HFF-Myc (cell line): Measurements from ENCODE around the gene VENTX.

Experiments used
- DNase-seq: peaks from one replicate; pipeline ENCODE4 v3.0.0-alpha.2; 2011; ENCODE audit warnings: low read depth; ENCODE audit errors: extremely low read depth
- H3K4me3 ChIP-seq: replicated peaks from 2 replicates; pipeline ENCODE4 v1.5.1; 2011; ENCODE audit warnings: low read depth, mild to moderate bottlenecking, control low read depth, low read length
- TF ChIP-seq, protein P1 (sequence below): IDR thresholded peaks from 2 replicates; pipeline ENCODE4 v1.5.1; 2012; ENCODE audit warnings: mild to moderate bottlenecking, low read depth, low read length, control low read depth; ENCODE audit errors: missing control alignments

The VENTX gene

DNA sequence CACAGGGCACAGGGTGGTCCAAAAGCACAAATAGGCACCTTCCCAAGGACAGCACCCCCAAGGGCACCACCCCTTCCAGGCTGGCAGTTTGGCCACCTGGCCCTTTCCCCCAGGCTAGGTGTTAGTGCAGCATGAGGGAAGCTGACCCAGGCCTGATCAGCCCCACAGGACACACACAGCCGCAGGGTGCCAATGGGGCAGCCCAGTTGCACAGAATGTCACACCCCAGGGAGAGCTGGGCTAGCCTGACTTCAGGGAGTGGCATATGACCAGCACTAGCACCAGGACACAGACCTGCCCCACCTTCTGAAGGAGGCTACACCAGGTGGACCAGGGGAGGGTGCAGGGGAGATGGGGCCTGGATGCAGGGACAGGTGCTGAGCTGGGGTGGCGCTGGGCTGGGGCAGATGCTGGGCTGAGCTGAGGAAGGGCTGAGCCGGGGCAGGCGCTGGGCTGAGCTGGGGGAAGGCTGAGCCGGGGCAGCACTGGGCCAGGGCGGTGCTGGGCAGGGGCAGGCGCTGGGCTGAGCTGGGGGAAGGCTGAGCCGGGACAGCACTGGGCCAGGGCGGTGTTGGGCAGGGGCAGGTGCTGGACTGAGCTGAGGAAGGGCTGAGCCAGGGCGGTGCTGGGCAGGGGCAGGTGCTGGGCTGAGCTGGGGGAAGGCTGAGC lies 42.9 kb downstream of the VENTX start:
- no peak for DNase-seq
- TF ChIP-seq, protein P1, sequence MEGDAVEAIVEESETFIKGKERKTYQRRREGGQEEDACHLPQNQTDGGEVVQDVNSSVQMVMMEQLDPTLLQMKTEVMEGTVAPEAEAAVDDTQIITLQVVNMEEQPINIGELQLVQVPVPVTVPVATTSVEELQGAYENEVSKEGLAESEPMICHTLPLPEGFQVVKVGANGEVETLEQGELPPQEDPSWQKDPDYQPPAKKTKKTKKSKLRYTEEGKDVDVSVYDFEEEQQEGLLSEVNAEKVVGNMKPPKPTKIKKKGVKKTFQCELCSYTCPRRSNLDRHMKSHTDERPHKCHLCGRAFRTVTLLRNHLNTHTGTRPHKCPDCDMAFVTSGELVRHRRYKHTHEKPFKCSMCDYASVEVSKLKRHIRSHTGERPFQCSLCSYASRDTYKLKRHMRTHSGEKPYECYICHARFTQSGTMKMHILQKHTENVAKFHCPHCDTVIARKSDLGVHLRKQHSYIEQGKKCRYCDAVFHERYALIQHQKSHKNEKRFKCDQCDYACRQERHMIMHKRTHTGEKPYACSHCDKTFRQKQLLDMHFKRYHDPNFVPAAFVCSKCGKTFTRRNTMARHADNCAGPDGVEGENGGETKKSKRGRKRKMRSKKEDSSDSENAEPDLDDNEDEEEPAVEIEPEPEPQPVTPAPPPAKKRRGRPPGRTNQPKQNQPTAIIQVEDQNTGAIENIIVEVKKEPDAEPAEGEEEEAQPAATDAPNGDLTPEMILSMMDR: no peak
- H3K4me3 ChIP-seq: no peak overlapping the region

DNA sequence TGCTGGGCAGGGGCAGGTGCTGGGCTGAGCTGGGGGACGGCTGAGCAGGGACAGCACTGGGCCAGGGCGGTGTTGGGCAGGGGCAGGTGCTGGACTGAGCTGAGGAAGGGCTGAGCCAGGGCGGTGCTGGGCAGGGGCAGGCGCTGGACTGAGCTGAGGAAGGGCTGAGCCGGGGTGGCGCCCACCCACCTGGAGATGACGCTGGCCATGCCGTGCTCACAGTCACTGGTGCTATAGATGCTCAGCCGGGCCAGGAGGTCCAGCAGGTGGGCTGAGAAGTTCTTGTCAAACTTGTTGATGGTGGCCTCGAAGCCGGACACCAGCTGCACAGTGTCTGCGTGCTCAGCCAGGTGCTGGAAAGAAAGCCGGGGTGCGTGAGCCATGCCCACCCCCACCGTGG lies 43.4 kb downstream of the VENTX start:
- DNase-seq: no peak
- TF ChIP-seq, protein P1: no peak
- H3K4me3 ChIP-seq: no peak overlapping the region

DNA sequence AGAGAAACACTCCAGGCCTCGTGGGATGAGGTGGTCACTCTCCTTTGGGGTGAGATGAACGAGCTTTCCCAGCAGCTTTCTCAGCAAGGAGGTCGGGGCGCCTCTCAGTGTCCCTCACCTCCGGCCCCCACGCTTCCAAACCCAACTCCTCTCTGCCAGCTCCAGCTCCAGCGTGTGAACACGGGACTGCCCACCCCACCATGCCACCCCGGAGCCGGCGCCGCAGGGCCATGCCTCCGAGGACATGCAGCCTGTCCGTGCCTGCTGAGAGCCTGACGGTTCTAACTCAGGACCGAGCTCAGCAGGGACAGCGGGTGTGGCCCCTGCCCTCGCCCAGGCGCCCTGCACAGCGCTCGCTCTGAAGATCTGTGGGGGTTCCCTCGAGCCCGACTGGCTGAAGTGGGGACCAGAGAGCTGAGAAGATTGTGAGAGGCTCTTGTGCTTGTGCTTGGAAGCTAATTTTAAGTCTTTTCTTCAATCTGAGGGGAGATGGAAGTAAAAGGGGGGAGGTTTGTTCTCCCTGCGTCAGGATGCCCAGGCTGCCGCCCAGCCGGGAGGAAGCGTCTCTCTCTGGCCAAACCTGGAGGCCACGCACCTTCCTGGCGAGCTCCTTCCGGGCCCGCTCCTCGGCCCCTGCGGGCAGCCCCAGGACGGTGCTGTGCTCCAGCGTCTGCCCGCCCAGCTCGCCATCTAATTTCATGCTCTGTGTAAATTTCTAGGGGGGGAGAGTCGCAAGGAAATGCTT lies 44.1 kb downstream of the VENTX start:
- TF ChIP-seq, protein P1: no peak

DNA sequence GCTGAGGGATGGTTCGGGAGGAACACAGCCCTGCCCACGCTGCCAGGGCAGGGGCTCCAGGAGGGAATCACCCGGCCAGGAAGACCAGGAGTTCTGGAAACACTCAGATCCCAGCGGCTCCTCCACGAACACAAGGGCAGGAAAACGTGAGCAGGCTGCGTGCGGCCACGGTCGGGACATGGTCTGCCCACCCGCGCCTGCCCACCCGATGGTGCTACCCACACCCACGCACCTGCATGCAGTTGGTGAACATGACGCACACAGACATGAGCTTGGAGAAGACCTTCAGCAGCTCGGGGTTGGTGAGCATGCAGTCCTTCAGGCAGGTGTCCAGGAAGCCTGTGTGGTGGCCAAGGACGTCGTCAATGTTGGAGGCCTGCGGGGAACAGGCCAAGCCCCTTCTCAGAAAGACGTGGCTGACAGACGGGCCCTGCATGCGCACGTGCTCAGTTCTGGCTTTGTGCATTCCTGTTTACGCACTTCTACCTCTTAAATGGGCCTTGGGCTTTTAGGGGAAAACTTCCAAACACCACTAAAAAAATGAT lies 45.3 kb downstream of the VENTX start:
- H3K4me3 ChIP-seq: no peak overlapping the region
- TF ChIP-seq, protein P1: no peak
- no peak for DNase-seq

More for the DNA sequence above, 44.1 kb downstream of the VENTX start:
- no peak for DNase-seq
- H3K4me3 ChIP-seq: no peak overlapping the region

DNA sequence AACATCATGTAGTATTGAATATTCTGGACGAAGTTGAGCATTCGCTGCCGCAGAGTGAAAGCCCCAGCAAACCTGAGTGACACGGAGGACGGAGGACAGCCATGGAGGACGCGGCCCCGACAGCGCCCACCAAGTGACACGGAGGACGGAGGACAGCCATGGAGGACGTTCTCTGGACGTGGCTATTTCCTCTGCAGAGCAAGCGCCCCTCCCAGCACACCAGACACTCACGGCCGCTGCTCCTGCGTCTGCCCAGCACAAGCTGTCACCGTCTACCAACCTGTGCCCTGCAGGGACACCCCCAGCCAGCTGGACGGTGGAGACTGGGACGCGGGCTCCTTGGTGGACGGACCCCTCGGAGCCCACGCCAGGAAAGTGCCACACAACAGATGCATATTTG lies 46.3 kb downstream of the VENTX start:
- TF ChIP-seq, protein P1: no peak
- no peak overlapping the region for H3K4me3 ChIP-seq
- DNase-seq: no peak

DNA sequence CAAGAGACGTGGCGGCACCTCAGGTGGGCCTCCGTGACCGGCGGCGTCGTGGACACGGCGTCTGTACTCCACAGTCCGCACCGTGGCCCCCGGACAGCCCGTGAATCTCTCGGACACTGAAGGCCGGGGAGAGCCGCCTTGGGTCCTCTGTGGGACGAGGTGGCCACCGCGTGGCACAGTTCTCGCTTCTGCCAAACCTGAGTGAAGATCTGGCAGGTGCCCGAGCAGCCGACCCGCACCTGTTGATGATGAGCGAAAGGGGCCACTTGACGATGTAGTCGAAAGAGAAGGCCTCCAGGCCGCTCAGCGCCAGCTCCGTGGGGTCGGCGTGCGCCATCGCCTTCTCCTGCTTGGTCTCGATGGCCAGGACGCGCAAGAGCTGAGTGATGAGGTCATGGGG lies 47.6 kb downstream of the VENTX start:
- no peak for DNase-seq
- TF ChIP-seq, protein P1: no peak
- H3K4me3 ChIP-seq: no peak overlapping the region
